ENCODE data around the gene SLN. TPM values are rescaled to one million over a fixed set of nuclear protein-coding genes. Genes with fewer than 3 reads are reported as not detected.

Gene SLN
- total and polyA plus RNA-seq, 2 donors (not counting 3 experiments of a cell fraction or from before 2014, with no cell fraction given): 0.25 TPM; not detected in 1

GRCh38 chr11:107756553-107756952 lies 44.7 kb upstream of the SLN start:
- H4K20me1 ChIP-seq (replicated peaks; ENCODE audit: control insufficient read depth, extremely low read depth, insufficient read depth, low read length): no peaks in the 10 kb centered on the region
- no peaks in the 10 kb centered on the region for H3K9me3 ChIP-seq (replicated peaks; ENCODE audit: control insufficient read depth, insufficient read depth, low read length)
- POLR2A ChIA-PET: no interaction called here
- H3K4me1 ChIP-seq (ENCODE audit: control insufficient read depth, extremely low read depth, insufficient read depth, low read length): no peaks in the 10 kb centered on the region
- DNase-seq (ENCODE audit: low read depth, low spot score): no peak
- H3K4me2 ChIP-seq (ENCODE audit: insufficient read depth, low read length): no peak overlapping the region
- dilution Hi-C loops (cut with MboI; ENCODE audit: extremely low pct_ligation_motif_present, low sequenced_read_pairs) (no loop called here), intact Hi-C loops (cut with micrococcal nuclease) (no loop called here)
- H3K36me3 ChIP-seq (ENCODE audit: control insufficient read depth in 2 of 2, extremely low read depth in 1 of 2, insufficient read depth in 2 of 2, low read length in 2 of 2): no peaks in the 10 kb centered on the region
- H3K79me2 ChIP-seq (ENCODE audit: control insufficient read depth, insufficient read depth, low read length): no peaks in the 10 kb centered on the region
- H3K27me3 ChIP-seq (ENCODE audit: control insufficient read depth in 2 of 2, insufficient read depth in 2 of 2, low read length in 2 of 2): peaks cover 3 to 5% of the 10 kb centered on the region in 2 experiments
- H3K9ac ChIP-seq (replicated peaks; ENCODE audit: extremely low read depth, insufficient read depth, low read length): no peak overlapping the region
- H3K9me1 ChIP-seq (replicated peaks; ENCODE audit: control insufficient read depth, extremely low read depth, insufficient read depth, low read length): no peaks in the 10 kb centered on the region
- TF ChIP-seq MYC (IDR thresholded peaks at IDR 0.05; ENCODE audit: low read depth, low read length) (no peak), POLR2A (IDR thresholded peaks at IDR 0.05; ENCODE audit: low read depth, low read length) (no peak), POLR2AphosphoS5 (IDR thresholded peaks at IDR 0.05; ENCODE audit: insufficient read depth, low read depth, low read length) (no peak), EZH2 (IDR thresholded peaks at IDR 0.05; ENCODE audit: borderline replicate concordance, low read depth, low read length, severe bottlenecking) (no peak), JUN (IDR thresholded peaks at IDR 0.05; ENCODE audit: borderline replicate concordance, insufficient read depth, insufficient read length, low read depth) (no peak), CTCF (IDR thresholded peaks at IDR 0.05; ENCODE audit: extremely low read depth in 1 of 2, insufficient read depth in 1 of 2, low read depth in 1 of 2, low read length in 2 of 2) (no peak), GATA2 (IDR thresholded peaks at IDR 0.05; ENCODE audit: insufficient read depth, insufficient read length, low read depth, low read length) (no peak), MAX (IDR thresholded peaks at IDR 0.05; ENCODE audit: insufficient read depth, insufficient read length) (no peak), FOS (IDR thresholded peaks at IDR 0.05; ENCODE audit: borderline replicate concordance, insufficient read depth, low read length) (no peak)
- BruUV-seq (replicated peaks): no TSS peak
- CTCF ChIA-PET: interaction anchor here (1.5 kb wide), 1 partner anchor 193 kb away, joined by 4 read pairs; no protein-coding TSS in a partner anchor
- no peak overlapping the region for H2AFZ ChIP-seq (ENCODE audit: low read depth, low read length)
- no peak overlapping the region for H3K4me3 ChIP-seq (replicated peaks in 1 of 3; ENCODE audit: insufficient read depth in 1 of 3, low read depth in 1 of 3, low read length in 3 of 3)
- no peak for FAIRE-seq
- no peak overlapping the region for H3K27ac ChIP-seq (ENCODE audit: insufficient read depth, low read depth, low read length)

Measured in endothelial cell of umbilical vein (primary cell).